Renal cortex interstitium (tissue), 11 donors: Measurements from ENCODE around the gene ADARB2. TPM values are rescaled to one million over a fixed set of nuclear protein-coding genes. Genes with fewer than 3 reads are reported as not detected.

Source experiments
- DNase-seq, 11 donors: peaks; one replicate each; pipeline ENCODE4 v3.0.0-alpha.2; 2013; ENCODE audit warnings: low read depth in 9 of 11, low spot score in 4 of 11; ENCODE audit errors: extremely low read depth in 1 of 11
- polyA plus RNA-seq, 3 donors: library from polyadenylated mRNA; unstranded; fragments of 120-200 nt; gene quantifications; one replicate each; pipeline ENCODE4 v1.2.1, GENCODE V29; 2013; ENCODE audit not compliant: insufficient read length in 3 of 3

ADARB2 gene
- polyA plus RNA-seq, 3 donors, result 1.1 to 2.1 (median 1.5) TPM

DNA sequence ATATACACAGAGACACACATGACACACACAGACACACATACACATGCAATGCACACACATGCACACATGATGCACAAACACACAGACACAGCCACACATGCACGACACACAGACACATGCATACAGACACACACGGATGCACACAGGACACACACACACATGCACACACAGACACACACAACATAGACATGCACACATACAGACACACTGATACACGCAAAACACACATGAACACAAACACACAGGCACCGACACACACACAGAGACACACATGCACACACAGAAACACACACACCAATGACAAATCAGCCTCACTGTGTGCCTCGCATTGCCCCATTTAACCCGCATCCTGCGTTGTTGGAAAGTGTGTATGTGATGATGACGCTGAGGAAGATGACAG, 232.4 kb downstream of the ADARB2 start:
- DNase-seq, result no peak

DNA sequence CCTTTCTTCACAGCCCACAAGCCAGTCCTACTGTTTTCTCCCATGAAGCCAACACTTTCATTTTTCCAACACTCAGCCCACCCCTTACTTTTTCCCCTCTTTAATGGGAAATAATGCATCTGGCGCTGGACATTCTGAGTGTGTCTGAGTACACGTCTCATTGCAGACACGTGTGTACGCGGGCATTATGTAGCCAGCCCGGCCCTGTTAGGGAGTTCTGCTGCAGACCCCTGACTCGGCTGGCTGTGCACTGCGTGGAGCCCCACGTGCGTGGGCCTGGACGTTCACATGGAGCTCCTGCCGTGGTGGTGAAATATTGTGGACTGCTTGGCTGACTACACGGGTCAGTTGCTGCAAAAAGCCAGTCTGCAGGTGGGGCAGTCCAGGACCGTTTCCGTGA, 233.0 kb downstream of the ADARB2 start:
- no peak for DNase-seq

DNA sequence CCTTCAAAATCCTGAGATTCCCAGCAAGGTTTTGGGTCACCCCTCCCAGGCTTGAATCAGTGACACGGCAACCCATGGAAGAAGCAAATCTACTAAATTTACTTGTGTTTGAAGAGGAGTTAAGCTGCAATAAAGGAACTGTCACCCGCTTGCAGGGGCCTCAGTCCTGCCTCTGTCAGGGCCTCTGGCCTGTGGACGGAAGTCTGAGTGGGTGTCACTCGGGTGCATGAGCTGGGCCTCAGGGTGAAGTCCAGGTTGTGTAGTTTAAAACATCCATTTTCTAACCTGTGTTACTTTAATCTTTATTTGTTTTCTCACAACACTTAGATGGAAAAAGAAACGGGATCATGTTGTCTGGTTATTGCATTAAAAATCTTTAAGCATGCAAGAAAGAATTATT, 234.9 kb downstream of the ADARB2 start:
- no peak for DNase-seq

DNA sequence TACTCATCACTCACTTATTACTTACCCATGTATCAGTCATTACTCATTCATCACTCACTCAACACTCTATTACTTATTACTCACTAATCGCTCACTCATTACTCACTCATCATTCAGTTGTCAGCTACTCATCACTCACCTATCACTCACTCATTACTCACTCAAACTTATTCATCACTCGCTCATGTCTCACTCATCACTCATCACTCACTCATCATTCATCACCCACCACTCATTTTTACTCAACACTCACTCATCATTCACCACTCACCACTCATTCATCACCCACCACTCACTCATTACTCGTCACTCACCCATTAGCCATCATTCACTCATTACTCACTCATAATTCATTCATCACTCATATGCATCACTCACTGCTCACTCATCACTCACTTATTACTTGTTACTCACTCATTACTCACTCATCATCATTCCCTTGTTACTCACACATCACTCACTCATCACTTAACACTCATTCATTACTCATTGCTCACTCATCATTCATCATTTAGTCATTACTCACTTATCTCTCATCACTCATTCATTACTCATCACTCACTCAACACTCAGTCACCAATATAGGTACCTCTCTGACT, 237.9 kb downstream of the ADARB2 start:
- no peak for DNase-seq

DNA sequence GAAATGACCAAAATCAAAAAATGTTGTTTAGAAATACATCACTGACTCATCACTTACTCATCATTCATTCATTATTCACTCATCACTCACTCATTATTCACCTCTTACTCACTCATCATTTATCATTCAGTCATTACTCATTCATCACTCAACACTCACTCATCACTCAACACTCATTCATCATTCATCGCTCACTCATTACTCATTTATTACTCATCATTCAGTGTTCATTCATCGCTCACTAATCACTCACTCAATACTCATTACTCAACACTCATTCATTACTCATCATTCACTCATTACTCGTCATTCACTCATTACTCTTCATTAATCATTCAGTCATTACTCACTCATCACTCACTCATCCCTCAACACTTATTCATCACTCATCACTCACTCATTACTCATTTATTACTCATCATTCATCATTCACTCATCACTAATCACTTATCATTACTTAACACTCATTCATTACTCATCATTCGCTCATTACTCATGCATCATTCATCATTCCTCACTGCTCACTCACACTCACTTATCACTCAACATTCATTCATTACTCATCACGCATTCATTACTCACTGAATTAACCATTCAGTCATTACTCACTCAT, 238.5 kb downstream of the ADARB2 start:
- DNase-seq, result no peak

DNA sequence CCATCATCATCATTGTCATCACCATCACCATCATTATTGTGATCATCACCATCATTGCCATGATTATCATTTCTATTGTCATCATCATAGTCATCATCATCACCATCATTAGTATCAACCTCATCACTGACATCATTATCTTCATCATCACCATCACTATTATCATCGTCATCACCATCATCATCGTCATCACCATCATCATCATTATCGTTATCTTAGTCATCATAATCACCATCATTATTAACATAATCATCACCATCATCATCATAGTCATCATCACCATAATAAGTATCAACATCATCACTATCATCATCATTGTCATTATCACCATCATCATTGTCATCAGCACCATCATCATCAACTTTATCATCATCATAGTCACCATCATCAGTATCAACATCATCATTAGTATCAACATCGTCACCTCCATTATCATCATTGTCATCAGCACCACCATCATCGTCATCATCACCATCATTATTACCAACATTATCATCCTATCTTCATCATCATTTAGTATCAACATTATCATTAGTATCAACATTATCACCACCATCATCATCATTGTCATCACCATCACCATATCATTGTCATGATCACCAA, 241.3 kb downstream of the ADARB2 start:
- no peak for DNase-seq

DNA sequence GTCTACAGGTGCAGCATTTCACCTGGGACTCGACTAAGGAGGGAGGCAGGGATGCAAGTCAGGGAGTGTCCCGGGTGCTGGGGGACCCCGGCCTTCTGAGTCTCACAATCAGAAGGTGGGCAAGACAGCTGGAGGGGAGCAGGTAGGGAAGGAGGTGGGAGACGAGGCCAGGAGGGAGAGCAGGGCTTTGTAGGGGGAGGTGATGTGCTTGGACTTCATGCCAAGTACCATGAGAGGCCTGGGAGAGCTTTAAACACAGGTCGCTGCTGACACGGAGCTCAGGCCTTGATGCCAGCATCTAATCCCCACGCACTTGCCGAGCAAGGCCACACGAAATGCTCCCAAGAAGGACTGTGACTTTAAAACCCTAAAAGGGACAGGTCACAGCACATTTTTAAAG, 244.7 kb downstream of the ADARB2 start:
- no peak for DNase-seq

DNA sequence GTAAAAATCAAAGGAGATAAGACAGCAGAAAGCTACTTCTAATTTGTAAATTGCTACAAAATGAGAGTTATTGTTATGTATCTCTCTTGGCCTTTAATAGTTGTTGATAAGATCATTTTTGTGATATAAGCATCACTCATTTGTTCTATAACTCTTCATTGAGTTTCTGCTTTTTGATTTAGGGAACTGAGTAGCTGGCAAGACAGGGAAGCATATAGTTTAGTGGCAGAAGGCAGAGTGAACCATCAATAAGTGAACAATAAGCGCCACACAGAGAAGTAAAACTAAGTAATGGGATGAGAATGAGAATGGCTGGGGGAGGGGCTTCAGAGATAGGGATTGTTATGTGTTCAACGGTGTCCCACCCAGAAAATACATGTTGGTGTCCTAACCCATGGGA, 245.4 kb downstream of the ADARB2 start:
- no peak for DNase-seq

DNA sequence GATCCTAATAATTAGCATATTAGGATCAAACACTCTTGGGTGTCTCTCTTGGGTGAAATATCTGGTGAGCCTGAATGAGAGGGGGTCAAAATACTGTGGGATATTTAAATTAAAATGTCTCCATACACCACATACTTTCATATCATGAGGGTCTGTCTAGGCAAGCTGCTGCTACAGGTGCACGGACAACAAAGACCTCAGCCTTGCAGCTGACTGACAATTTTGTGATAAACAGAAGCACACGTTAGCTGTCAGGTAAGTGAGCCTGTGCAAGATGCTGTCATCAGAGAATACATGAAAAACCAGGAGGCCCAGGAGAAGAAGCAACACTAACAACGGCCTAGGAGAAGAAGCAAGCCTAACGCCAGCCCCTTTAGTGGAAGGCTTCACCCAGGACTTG, 247.5 kb downstream of the ADARB2 start:
- no peak for DNase-seq

DNA sequence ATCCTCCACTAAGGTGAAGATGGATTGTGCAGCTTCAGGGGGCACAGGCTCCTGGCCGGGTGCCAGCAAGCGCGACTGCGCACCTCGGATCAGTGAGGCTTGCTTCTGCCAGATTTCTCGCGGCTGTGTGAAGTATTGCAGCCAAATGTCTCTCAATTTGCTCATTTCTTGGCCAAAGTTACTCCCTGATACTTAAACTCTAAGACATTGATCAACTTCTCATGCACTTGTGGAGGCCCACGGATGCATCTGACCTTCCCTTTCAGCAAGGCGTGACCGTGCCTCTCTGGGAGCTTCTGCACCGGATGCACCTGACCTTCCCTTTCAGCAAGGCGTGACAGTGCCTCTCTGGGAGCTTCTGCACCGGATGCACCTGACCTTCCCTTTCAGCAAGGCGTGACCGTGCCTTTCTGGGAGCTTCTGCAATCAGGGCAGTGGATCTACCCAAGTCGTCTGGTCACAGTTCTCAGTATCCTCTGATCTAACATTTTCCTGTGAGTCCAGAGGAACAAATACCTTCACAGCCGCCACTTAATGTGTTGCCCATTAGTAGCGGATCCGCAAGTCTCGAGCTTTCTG, 248.3 kb downstream of the ADARB2 start:
- no peak for DNase-seq

DNA sequence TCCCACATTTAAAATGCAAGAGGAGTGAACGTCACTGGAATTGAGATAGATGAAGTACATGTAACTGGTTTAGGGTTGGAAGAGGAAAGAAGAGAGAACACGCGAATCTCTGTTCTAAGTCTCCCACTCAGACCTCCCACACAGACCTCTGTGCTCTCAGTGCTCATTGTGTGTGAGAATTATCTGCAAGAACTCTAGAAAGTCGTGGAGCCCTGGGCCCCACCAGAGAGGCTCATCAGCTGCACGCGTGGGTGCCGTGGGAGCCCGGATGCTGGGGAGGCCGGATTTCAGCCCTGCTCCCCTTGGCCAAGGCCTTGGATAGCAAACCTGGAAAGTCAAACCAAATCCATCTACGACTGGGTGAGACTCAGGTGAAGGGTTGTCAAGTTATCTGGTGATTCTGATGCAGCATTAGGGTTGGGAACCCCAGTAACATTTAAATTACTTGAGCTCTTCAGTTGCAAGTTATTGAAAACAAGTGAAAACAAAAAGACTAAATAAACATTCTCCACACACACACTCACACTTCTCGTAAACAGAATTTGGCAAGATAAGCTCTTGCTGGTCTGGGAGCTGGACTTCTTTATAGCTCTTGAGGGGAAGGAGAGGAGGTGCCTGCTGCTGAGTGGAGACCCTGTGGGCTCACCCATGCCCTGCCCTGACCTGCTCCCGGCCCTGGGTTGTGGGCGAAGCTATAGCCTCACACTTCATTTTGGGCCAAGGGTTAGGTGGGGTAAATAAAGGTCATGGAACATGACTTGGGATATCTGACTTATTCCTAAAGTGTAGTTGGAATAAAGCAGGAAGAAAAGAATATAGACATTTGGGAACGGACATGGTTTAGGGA, 250.3 kb downstream of the ADARB2 start:
- no peak for DNase-seq

DNA sequence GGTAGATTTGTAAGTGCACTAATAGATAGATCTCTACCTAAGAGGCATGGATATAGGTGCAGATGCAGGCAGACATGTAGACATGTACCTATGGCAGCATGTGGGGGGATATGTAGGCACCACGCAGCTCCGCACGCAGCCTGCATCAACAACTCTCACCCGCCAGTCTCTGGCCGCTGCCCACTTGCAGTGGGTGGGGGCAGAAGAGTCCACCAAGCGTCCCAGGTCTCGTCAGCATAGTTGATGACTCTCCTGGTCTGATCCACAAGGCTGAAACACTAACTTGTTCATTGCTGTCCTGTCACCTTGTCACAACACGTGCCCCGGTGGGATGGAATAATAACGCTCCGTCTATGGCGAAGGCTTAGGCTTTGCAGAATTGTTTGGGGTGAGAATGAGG, 252.0 kb downstream of the ADARB2 start:
- DNase-seq, result no peak

DNA sequence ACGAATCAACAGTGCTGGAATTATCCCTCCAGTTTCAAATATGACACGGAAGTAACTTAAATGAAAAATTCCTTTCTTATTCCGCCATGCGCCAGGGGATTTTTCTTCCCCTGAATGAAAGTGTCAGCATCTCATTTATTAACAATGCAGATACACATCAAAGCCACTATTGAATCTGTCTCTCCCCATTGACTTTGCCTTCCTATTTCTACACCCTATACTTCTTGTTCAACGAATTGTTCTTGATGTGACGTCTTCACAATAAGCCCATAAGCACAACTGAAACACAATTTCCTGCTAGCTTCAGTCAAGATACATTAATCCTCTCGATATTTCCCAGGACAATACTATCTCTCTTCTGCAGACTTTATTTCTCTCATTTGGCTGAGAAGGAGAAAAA, 253.5 kb downstream of the ADARB2 start:
- no peak for DNase-seq

DNA sequence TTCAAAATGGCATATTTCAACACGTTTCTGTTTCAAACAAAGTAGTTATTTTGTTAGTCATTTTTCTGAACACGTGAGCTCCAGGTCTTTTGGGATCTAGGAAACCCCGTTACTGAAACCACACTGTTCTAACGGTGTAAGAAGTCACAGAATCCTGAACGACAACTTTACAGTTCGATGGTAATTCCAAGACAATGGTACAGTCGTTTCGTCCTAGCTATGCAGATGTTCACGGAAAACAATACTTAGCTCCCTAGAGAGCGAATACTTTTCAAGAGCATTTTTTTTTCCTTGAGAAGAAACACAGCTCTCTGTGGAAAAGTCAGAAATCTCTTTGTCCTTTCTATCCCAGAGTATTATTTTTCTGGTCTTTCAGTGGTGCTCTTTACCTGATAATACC, 254.1 kb downstream of the ADARB2 start:
- DNase-seq, result no peak

DNA sequence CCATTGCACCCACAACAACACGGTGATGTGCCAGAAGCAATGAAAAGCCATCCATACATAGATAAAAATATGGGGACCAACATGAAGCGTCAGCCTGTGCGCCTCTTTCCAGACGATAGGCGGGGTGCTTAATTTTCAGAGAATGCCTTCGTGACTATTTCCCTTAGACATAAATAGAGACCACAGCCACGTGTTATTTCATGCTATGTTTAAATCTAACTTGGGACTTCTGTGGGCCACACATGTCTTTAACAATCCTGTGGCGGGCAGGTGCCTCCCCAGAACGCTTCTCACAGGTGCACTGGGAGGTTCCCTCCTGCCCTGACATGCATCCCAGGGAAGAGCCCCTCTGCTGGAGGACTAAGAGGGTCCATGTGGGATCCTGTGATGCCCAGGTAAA, 259.7 kb downstream of the ADARB2 start:
- DNase-seq, result no peak

DNA sequence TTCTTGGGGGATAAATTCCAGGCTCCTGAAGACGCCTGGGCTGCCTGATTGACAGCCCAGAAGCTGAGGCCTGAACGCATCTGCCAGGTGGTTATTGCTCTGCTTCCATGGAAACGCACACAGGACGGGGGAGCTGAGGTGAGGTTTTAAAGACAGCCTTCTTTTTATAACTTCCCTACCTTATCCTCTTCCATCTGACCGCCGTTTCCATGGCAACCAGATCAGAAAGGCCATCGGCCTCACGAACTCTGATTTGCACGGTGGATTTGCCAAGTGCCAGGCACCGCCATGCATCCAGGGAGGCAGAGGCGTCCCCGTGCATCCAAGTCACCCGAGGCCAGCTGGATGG, 260.9 kb downstream of the ADARB2 start:
- DNase-seq, result no peak

DNA sequence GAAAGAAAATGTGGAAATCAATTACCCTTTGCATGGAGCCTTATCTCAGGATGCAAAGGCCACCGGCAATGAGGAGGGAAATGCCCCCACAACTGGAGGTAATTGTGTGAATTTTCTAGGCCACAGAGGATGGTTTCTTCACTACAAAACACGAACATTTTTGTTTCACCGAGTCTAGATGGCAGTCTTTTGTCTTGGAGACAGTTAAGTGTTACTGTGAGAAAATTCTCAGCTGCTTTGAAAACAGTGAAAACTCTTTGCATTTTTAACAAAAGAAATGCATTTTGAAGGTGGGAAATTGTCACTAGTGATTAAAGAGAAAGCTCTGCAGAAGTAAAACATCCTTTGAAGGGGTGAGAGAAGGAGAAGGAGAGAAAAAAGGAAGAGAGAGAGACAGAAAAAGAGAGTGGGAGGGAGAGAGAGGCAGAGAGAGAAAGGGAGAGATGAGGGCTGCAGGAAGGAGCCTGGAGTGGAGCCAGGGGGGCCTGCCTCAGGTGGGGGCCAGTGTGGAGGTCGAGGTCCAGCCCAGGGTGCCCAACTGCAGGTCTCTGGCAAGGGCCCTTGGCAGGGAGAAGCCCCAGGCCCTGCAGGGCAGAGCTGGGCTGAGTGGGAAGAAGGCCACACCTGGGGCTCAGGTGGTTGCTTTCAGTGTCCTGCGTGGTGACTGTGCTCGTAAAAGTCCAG, 261.4 kb downstream of the ADARB2 start:
- DNase-seq, result no peak

DNA sequence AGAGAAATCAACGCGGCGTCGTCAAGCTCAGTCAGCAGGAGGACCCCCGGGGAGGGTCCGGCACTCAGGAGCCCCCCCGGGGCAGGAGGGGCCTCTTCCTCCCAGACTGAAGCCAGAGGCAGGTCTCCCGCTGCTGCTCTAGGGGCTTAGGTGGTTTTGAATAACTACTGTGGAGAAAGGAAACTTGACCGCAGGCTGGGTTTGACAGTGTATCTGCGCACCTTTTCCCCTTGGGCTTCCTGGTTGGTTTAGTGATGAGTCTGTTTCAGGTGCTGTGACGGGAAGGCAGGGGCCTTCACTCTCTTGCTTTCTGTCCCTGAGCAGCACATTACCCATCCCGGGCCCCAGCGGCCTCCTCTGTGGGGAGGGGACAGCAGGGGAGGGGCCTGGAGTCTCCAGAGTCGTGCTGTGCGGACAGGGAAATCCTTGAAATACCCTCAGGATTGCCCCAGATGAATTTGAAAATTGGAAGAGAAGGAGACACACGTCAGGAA, 262.2 kb downstream of the ADARB2 start:
- DNase-seq, result no peak
